SU-DHL-6 (cell line): ENCODE results near the gene PLEKHA7.

Source experiments
- H2AFZ ChIP-seq: fragments of 200-600 bp; sonication (generic); 2 replicates; pipeline ENCODE4 v1.6.1; 2014; ENCODE audit warnings: low read depth, mild to moderate bottlenecking, moderate library complexity, mixed read lengths, antibody characterized with exemption, low read length; ENCODE audit not compliant: severe bottlenecking
- H3F3A ChIP-seq: fragments of 200-600 bp; shearing (Covaris generic); 2 replicates; pipeline ENCODE4 v1.6.0; 2016; ENCODE audit warnings: antibody characterized with exemption, mild to moderate bottlenecking; ENCODE audit not compliant: insufficient read depth
- H3K27ac ChIP-seq: fragments of 200-600 bp; sonication (generic); 2 replicates; pipeline ENCODE4 v1.5.1; 2016; ENCODE audit warnings: low read depth, mild to moderate bottlenecking, low read length, moderate library complexity, mixed read lengths
- H3K27me3 ChIP-seq: fragments of 200-600 bp; sonication (generic), shearing (Covaris generic); 2 replicates; pipeline ENCODE4 v1.6.0; 2014; ENCODE audit warnings: mild to moderate bottlenecking, low read length
- H3K36me3 ChIP-seq: fragments of 200-600 bp; sonication (generic); 2 replicates; pipeline ENCODE4 v1.6.1; 2014; ENCODE audit warnings: mild to moderate bottlenecking, low read length, mixed read lengths
- H3K4me2 ChIP-seq: fragments of 300-600, 200-600 bp; shearing (Covaris generic), sonication (generic); 2 replicates; pipeline ENCODE4 v1.6.0; 2014; ENCODE audit warnings: low read length, low read depth, mild to moderate bottlenecking; ENCODE audit not compliant: poor library complexity, severe bottlenecking
- H3K4me3 ChIP-seq: fragments of 200-600 bp; sonication (generic); 2 replicates; pipeline ENCODE4 v1.5.1; 2014; ENCODE audit warnings: antibody characterized with exemption, low read length, mild to moderate bottlenecking, mixed read lengths; ENCODE audit not compliant: insufficient read depth, poor library complexity, severe bottlenecking
- H3K79me2 ChIP-seq: fragments of 200-600 bp; sonication (generic); 2 replicates; pipeline ENCODE4 v1.6.1; 2014; ENCODE audit warnings: mild to moderate bottlenecking, low read length, moderate library complexity; ENCODE audit not compliant: insufficient read depth
- H3K9ac ChIP-seq: fragments of 200-600 bp; sonication (generic); 2 replicates; pipeline ENCODE4 v1.7.0; 2014; ENCODE audit warnings: mild to moderate bottlenecking, low read length
- H3K9me2 ChIP-seq: fragments of 200-600 bp; sonication (generic); replicated peaks from 2 replicates; pipeline ENCODE4 v1.6.1; 2014; ENCODE audit warnings: low read length; ENCODE audit not compliant: insufficient read depth
- H3K9me3 ChIP-seq: fragments of 200-600 bp; sonication (generic); 2 replicates; pipeline ENCODE4 v1.6.1; 2014; ENCODE audit warnings: low read length, mixed read lengths; ENCODE audit not compliant: insufficient read depth
- H4K20me1 ChIP-seq: fragments of 200-600 bp; sonication (generic); 2 replicates; pipeline ENCODE4 v1.6.1; 2014; ENCODE audit warnings: low read depth, mild to moderate bottlenecking, antibody characterized with exemption, low read length, moderate library complexity, mixed read lengths
- CTCF ChIP-seq: fragments of 200-600 bp; sonication (generic); IDR thresholded peaks from one replicate; pipeline ENCODE4 v1.5.1; 2017; ENCODE audit warnings: antibody characterized with exemption, mild to moderate bottlenecking, low read length, moderate library complexity; ENCODE audit not compliant: insufficient read depth, poor library complexity, severe bottlenecking
- EZH2phosphoT487 ChIP-seq: fragments of 200-600 bp; sonication (generic), shearing (Covaris generic); conservative IDR thresholded peaks from 2 replicates; pipeline ENCODE4 v1.6.1; 2018; ENCODE audit warnings: mild to moderate bottlenecking, antibody characterized with exemption, low read length, moderate library complexity, mixed read lengths

The PLEKHA7 gene

GRCh38 chr11:16806791-16807190, 207.4 kb downstream of the PLEKHA7 start:
- Histone ChIP-seq H3K9me3 (no peaks in the 10 kb centered on the region), H3K9ac (no peak overlapping the region), H3K36me3 (no peaks in the 10 kb centered on the region), H3K27me3 (no peaks in the 10 kb centered on the region), H2AFZ (no peak overlapping the region), H4K20me1 (no peaks in the 10 kb centered on the region), H3K4me2 (no peak overlapping the region), H3K27ac (no peak overlapping the region), H3K79me2 (no peaks in the 10 kb centered on the region), H3F3A (no peaks in the 10 kb centered on the region), H3K9me2 (no peaks in the 10 kb centered on the region), H3K4me3 (no peak overlapping the region)
- TF ChIP-seq EZH2phosphoT487 (no peak), CTCF (no peak)

DNA sequence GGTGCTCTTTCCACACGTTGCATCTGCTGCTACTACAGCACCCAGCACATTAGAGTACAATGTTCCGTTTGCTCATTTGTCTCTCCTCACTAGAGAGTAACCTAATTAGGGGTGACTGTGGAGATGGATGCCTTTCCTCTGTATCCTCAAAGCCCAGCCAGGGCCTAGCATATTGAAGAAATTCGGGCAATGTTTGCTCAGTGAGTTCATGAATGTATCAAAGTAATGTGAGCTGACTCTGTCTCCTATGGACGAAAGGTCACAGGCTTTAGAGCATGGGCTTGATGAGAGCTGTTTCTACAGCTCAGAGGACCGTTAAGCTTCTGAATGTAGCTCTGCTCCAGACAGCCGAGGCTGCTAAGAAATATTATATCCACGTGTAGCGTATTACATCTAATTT, 208.3 kb downstream of the PLEKHA7 start:
- Histone ChIP-seq H3K9ac (no peak overlapping the region), H2AFZ (no peak overlapping the region), H3K27ac (no peak overlapping the region), H3K79me2 (no peaks in the 10 kb centered on the region), H3F3A (no peaks in the 10 kb centered on the region), H3K9me3 (no peaks in the 10 kb centered on the region), H3K27me3 (no peaks in the 10 kb centered on the region), H3K4me3 (no peak overlapping the region), H3K9me2 (no peaks in the 10 kb centered on the region), H4K20me1 (no peaks in the 10 kb centered on the region), H3K36me3 (no peaks in the 10 kb centered on the region), H3K4me2 (no peak overlapping the region)
- no peak for TF ChIP-seq CTCF
- no peak for TF ChIP-seq EZH2phosphoT487

GRCh38 chr11:16804104-16804947, 209.9 kb downstream of the PLEKHA7 start:
- H3K79me2 ChIP-seq, result no peaks in the 10 kb centered on the region
- no peak overlapping the region for H3K4me2 ChIP-seq
- no peak overlapping the region for H2AFZ ChIP-seq
- no peaks in the 10 kb centered on the region for H3K27me3 ChIP-seq
- H3K9me3 ChIP-seq, result no peaks in the 10 kb centered on the region
- TF ChIP-seq CTCF (no peak), EZH2phosphoT487 (no peak)
- no peaks in the 10 kb centered on the region for H4K20me1 ChIP-seq
- H3K27ac ChIP-seq, result no peak overlapping the region
- no peaks in the 10 kb centered on the region for H3K36me3 ChIP-seq
- no peak overlapping the region for H3K4me3 ChIP-seq
- no peaks in the 10 kb centered on the region for H3F3A ChIP-seq
- no peaks in the 10 kb centered on the region for H3K9me2 ChIP-seq
- no peak overlapping the region for H3K9ac ChIP-seq
